ENCODE measurements around the gene UBAC1.
"Not testable (repeated sequence)": the region's sequence is repeated elsewhere in the genome, so short reads cannot be mapped to it uniquely, and the experiment has no call there.

DNA sequence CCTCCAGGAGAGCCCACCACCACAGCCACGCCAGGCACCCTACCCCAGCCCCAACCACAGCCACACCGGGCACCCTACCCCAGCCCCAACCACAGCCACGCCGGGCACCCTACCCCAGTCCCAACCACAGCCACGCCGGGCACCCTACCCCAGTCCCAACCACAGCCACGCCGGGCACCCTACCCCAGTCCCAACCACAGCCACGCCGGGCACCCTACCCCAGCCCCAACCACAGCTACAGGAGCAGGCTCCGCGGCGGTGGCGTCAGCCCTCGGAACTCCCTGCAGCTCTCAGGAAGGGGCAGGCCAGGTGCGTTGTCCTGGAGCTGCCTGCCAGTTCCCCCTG, 5.7 kb upstream of the UBAC1 start:
- TF ChIP-seq SP1 (IDR thresholded peaks at IDR 0.05); RXRA (IDR thresholded peaks at IDR 0.05); REST (IDR thresholded peaks at IDR 0.05); EGR1 (IDR thresholded peaks at IDR 0.05; ENCODE audit: low read depth in 2 of 2); YY1 (IDR thresholded peaks at IDR 0.05); TAF1 (conservative IDR thresholded peaks at IDR 0.05); RAD21 (IDR thresholded peaks at IDR 0.05); HNF4A (conservative IDR thresholded peaks at IDR 0.05); JUND (IDR thresholded peaks at IDR 0.05); FOXA1 (IDR thresholded peaks at IDR 0.05); ATF3 (IDR thresholded peaks at IDR 0.05): not testable (repeated sequence)
- TF ChIP-seq, protein P1, sequence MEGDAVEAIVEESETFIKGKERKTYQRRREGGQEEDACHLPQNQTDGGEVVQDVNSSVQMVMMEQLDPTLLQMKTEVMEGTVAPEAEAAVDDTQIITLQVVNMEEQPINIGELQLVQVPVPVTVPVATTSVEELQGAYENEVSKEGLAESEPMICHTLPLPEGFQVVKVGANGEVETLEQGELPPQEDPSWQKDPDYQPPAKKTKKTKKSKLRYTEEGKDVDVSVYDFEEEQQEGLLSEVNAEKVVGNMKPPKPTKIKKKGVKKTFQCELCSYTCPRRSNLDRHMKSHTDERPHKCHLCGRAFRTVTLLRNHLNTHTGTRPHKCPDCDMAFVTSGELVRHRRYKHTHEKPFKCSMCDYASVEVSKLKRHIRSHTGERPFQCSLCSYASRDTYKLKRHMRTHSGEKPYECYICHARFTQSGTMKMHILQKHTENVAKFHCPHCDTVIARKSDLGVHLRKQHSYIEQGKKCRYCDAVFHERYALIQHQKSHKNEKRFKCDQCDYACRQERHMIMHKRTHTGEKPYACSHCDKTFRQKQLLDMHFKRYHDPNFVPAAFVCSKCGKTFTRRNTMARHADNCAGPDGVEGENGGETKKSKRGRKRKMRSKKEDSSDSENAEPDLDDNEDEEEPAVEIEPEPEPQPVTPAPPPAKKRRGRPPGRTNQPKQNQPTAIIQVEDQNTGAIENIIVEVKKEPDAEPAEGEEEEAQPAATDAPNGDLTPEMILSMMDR (IDR thresholded peaks at IDR 0.05; ENCODE audit: low read depth, low read length, missing input control), result not testable (repeated sequence)
- TF ChIP-seq, protein P2, sequence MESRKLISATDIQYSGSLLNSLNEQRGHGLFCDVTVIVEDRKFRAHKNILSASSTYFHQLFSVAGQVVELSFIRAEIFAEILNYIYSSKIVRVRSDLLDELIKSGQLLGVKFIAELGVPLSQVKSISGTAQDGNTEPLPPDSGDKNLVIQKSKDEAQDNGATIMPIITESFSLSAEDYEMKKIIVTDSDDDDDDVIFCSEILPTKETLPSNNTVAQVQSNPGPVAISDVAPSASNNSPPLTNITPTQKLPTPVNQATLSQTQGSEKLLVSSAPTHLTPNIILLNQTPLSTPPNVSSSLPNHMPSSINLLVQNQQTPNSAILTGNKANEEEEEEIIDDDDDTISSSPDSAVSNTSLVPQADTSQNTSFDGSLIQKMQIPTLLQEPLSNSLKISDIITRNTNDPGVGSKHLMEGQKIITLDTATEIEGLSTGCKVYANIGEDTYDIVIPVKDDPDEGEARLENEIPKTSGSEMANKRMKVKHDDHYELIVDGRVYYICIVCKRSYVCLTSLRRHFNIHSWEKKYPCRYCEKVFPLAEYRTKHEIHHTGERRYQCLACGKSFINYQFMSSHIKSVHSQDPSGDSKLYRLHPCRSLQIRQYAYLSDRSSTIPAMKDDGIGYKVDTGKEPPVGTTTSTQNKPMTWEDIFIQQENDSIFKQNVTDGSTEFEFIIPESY (IDR thresholded peaks at IDR 0.05), result not testable (repeated sequence)

Measured in liver (tissue), 3 donors.